Measurements from ENCODE around the gene IDUA.

IDUA gene

DNA sequence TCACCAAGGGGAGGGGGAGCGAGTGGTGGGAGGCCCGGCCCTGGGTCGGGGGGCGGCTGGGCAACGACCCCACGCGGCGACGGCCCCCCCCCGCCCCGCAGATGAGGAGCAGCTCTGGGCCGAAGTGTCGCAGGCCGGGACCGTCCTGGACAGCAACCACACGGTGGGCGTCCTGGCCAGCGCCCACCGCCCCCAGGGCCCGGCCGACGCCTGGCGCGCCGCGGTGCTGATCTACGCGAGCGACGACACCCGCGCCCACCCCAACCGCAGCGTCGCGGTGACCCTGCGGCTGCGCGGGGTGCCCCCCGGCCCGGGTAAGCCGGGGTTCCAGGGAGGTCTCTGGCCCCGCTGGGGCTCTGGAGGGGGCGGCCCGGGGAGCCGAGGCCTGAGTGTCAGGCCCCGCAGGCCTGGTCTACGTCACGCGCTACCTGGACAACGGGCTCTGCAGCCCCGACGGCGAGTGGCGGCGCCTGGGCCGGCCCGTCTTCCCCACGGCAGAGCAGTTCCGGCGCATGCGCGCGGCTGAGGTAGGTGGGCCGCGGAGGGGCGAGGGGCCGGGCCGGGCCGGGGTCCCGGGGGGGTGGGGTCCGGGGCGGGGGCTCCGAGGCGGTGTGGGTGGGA lies 15.9 kb downstream of the IDUA start:
- DNase-seq = no peak

DNA sequence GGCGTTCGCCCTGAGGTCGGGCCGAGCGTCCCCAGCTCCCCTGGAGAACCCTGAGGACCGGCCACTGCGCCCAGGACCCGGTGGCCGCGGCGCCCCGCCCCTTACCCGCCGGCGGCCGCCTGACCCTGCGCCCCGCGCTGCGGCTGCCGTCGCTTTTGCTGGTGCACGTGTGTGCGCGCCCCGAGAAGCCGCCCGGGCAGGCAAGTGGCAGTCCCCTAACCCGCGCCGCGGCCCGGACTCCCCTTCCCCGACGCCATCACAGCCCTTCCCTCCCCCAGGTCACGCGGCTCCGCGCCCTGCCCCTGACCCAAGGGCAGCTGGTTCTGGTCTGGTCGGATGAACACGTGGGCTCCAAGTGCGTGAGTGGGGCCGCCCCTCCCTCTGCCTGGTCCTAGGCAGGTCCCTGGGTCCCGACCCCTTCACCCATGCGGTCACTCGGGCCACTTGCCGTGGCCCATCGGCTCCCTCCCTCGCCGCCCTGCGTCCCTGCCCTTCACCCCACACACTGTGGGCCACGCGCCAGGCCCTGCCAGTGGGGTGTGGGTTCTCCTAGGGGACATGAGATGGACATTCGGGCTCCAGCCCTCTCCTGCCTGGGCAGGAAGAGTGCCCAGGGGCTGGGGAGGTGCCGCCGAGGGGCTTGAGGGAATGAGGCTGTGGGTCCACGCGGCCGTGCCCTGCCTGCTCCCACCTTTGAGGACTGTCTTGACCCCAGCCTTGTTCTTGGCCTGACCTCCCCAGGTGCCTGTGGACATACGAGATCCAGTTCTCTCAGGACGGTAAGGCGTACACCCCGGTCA lies 16.6 kb downstream of the IDUA start:
- no peak for DNase-seq

DNA sequence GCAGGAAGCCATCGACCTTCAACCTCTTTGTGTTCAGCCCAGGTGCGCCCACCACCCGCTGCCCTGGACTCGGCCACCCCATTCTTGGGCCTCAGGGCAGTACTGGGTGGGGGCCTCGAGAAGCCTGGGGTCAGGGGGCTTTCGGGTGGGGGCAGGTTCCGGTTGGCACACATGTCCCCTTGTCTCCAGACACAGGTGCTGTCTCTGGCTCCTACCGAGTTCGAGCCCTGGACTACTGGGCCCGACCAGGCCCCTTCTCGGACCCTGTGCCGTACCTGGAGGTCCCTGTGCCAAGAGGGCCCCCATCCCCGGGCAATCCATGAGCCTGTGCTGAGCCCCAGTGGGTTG lies 17.2 kb downstream of the IDUA start:
- no peak for DNase-seq

DNA sequence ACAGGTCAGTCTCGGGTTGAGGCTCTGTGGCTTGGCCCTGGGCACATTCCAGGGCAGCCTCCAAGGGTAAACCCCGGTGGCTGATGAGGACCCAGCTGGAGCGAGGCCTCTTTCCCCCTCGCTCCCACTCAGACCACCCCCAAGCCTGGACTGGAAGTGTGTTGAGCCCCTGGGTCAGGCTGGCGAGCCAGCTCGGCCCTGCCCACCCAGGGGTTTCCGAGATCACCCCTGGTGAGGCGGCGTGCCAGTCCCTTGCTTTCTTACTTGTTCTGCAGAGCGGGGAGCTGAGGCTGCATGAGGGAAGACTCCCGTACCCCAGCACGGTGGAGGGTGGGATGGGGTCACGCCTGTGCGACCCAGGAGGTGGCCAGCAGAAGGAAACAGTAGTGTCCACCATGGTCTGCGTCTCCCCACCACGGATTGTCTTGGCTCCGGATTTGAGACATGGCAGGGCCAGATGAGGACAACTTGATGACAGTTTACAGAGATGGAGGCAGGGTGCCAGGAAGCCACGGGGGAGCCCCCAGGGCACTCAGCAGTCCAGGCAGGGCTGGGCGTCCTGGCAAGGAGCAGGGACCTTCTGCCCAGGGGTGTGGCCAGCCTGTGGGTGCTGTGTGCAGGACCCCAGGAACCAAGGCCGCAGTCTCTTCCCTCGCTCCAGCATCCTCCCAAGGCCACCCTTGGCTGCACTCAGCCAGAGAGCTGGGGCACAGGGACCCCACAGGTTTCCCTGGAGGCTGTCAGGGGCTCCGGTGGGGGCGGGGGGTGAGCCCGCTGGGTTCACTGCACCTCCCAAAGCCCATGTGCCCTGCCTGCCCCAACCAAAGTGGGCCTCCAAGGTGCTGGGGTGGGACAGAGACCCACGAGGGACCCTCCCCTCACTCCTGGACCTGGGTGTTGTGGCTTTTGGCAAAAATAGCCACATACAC lies 18.0 kb downstream of the IDUA start:
- no peak for DNase-seq

DNA sequence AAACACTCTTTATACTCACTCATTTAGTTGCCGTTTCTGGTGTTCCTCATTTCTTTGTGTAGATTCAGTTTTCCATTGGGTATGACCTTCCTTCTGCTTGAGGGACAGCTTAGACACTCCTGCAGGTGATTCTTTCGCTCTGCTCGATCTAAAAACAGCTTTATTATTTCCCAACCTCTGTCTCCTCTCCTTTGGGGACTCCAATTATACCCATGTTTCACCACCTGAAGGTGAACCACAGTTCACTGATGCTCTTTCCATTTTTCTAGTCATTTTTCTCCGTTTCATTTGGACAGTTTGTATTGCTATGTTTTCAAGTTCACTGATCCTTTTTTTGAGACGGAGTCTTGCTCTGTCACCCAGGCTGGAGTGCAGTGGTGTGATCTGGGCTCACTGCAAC lies 20.0 kb downstream of the IDUA start:
- no peak for DNase-seq

DNA sequence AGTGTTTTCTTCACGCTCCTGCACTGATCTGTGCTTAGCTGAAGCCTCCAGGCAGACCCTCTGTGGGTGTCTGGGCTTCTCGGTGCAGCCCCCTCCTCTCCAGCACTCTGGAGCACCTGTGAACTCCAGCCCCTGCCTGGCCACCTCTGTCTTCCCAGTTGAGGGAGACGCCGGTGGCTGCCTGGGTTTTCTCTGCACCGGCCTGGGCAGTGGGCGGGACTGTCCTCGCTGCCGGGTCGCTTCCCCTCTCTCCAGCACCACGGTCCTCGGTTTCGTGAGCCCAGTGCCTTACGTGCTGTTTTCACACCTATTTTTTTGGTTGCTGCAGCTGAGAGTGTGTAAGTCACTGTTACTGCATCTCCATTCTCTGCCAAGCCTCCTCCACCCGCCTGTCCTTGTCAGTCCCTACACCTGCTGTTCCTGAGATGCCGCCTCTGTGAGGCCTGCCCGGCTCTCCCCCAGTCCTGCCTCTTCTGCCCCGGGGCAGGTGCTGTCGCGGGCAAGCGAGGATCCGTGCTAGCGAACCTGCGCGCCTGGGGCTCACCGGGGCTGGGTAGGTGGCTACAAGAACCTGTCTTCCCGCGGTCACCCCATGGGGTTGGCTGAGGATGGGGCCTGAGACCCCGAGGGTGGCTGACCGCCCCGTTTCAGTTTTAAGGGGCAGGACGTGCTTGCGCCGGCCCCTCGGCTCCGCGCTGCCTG lies 22.1 kb downstream of the IDUA start:
- DNase-seq = no peak

DNA sequence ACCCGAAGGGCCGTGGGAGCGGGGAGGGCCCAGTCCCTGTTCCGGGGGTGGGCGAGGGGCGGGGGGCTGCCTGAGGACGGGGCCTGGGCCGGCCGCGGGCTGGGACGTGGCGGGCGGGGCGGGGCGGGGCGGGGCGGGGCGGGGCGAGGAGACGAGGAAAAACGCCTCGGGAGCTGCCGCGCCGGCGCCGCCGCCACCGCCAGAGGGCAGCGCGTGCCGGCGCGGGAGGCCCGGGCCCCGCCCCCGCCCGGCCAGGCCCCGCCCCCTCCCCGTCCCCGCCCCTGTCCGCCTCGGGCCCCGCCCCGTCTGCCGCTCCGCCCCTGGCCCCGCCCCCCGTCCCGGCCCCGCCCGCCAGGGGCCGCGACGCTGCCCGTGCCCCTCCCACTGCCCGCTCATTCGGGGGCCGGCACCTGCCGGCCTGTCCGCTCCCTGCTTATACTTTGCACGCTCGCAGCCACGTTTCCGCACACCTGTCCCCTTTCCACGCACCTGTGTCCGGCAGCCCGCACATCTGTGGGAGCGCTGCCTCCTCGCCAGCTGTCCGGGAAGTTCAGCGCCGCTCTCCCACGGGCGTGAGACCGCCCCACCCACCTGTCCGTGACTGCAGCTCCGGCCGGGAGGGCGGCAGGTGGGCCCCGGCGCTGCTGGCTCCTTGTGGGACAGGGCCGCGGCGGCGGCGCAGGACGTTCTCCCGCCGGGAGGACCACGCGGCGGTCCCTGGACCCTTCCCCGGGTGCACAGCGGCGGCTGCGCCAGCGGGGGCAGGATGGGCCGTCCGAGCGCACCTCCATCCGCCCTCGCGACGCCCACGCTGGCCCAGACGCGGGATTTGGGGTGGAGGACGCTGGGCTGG lies 22.9 kb downstream of the IDUA start:
- DNase-seq = peak; percentile 32

DNA sequence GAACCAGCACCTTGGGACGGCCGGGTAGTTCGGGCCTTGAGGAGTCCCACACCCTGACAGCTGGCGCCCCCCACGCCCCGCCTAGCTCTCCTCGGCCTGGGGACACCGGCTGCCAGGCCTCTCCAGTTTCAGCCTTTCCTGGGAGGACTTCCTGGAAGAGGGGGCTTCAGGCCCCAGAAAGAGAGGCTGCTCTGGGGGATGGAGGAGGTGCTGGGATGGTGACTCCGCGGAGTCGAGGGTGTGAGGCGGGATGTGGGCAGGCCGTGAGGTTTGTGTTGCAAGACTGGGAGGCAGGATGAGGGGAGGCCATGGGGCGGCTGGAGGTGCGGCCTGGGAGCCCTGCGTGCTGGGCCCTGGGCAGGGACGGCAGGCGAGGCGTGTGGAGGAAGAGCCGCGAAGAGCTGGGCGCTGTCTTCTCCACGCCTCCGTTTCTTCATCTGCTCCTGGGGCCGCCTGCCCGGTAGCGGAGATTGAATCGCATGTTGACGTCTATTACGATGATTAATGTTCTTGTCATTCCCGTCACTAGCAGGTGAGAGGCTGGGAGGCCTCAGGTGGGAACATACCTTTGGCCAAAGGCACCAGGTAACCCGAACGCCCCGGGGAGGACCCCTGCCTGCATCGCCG lies 23.7 kb downstream of the IDUA start:
- DNase-seq = peak; percentile 83

DNA sequence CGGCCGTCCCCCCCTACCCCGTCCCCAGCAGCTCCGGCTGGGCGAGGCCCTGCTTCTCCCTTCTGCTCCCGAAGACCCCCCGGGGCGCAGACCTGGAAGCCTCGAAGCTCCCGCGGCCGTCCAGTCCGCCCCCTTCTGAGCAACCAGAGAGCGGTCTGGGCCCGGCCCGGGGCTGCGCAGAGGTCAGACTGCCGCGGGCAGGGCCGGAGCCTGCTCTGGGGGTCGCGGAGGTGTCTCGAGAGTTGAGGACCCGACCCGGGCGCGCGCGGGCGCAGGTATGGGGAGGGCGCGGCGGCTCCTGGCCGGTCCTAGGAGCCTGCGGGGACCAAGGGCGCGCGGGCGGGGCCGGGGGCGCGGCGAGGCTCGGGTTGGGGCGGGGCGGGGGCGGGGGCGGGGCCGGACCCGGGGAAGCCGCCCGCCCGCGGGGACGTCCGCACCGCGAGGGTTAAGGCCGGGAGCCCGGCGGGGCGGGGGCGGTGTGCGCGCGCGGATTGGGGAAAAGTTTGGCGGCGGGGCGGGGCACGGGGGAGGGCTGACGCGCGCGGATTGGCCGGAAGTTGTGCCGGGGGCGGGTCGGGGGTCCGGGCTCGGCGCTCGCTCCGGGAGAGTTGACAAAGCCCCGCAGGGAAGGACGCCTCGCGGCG lies 24.3 kb downstream of the IDUA start, which contains the start of gene FGFRL1:
Gene FGFRL1 (plus strand): TSS at position 605 of the 644 bp plus-strand sequence. CDS start 860 bp downstream, outside the sequence.
- peak; percentile 75 for DNase-seq

DNA sequence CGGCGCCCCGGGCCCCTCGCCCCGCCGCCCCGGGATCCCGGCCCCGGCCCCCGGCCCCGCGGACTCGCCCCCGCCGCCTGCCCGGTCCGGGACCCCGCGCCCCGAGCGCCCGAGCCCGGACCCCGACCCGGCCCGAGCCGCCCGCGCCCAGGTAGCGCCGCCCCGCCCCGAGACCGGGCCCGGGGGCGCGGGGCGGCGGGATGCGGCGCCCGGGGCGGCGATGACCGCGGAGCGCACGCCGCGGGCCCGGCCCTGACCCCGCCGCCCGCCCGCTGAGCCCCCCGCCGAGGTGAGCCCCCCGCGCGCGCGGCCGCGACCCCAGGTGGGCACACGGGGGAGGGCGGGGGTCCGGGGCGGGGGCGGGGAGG lies 24.8 kb downstream of the IDUA start:
- DNase-seq = no peak

DNA sequence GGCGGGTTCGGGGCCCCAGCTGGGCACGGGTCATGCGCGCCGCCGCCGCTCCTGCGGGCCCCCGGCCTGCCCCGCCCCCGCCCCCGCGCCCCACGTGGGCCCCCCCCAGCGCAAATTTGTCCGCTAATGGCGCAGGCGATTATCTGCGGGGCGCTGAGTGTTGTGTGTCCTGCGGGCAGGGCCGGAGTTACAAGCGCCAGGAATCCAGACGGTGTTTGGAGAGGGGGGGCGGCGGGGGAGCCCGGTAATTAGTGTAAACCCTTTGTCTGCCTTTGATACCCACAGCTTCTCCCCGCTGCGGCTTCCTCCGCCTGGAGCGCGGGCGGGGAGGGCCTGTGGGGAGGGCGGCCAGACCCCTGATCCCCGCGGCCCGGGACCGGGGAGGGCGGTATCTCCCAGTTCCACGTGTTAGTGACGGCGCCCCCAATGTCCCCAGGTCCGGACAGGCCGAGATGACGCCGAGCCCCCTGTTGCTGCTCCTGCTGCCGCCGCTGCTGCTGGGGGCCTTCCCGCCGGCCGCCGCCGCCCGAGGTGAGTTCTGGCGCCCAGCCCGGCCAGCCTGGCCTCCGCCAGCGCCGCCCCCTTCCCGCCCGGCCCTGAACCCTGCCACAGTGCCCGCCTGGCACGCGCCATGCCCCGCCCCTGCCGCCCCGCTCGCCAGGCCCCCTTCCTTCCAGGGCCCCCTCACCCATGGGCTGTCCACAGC lies 25.3 kb downstream of the IDUA start:
- no peak for DNase-seq

DNA sequence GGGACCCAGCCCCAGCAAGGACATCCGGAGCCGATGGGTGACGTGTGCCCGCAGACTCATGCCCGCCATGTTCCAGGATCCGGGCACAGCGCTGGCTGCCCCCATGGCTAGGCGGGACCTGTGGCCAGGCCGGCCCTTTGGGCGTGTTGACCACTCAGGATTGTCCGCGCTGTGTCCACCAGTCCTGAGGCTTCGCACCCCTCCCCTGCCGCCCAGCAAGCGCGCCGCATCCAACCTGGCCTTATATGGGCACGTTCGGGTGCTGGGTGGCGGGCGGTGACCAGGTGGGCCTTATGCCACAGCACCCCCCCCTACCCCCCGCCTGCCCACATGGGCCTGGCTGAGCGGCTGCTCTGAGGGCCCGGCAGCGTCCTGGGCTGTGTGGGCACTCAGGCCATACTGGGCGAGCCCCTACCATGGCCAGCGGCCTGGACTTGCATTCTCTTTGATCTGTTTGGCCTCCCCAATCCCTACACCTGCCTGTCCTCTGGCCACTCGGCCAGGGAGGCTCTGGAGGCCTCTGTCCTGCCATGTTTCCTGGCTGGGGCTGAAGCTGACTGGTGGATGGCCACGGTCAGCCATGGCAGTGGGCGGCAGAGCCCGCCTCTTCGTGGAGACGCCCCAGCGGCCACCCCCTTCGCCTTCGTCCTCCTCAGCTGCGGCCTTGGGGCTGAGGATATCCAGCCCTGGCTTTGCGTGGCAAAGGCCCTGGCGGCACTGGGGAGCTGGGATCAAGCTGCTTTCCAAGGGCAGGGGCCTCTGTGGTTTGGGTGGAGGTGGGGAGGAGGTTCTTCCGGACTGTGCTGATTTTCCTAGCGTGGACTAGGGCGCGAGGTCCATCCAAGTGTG lies 26.6 kb downstream of the IDUA start:
- no peak for DNase-seq

DNA sequence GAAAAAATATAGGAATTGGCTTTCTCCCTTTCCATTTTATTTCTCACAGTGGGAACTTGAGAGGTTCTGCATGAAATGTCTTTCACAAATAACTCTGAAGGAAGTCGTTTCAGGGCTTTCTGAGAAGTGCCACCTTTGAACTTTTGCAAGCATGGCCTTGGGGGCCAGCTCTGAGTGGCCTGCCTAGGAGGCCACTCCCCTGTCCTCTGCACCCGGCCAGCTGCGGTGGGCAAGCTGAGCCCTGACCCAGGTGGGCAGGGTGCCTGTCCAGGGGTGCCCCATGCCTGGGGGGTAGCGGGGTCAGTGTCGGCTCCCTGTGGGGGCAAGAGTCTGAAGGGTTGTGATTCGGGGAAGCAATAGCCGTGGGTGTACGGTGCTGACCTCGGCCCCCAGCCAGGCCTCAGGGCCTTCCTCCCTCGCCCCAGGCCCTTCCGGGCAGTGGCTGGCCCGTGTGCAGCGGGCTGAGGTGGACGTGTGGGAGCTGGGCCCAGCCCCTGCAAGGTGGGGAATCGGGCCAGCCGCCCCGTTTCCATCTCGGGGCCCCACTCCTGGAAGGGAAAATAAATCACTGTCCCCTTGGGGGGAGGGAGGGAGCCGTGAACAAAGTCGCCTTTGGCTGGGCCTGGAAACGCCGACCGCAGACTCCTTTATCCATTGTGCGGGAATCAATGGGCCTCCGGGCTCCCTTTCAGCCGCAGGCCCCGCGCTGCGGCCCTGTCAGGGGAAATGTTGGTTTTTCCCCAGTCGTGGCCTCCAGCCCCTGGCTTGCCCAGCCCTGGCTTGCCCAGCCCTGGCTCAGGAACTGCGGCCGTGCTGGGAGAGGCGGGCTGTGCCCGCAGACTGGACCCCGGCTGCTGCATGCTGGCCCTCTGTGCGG lies 27.7 kb downstream of the IDUA start:
- DNase-seq = no peak

DNA sequence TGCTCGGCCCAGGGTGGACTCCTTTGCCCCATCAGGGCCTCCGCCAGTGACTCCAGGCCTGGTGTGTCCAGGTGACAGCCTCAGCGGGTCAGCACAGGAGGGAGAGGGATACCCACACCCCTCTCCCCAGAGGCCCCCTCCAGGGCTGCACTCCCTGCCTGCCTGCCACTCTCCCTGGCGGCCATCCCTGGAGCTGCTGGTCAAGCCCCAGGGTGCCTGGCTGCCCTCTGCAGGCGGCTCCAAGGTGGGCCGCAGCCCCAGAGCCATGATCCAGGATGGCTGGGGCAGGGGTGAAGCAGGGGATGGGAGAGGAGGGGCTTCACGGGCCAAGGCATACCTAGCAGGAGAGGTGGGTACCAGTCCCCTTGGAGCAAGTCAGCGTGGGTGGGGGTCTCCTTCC lies 28.3 kb downstream of the IDUA start:
- no peak for DNase-seq

DNA sequence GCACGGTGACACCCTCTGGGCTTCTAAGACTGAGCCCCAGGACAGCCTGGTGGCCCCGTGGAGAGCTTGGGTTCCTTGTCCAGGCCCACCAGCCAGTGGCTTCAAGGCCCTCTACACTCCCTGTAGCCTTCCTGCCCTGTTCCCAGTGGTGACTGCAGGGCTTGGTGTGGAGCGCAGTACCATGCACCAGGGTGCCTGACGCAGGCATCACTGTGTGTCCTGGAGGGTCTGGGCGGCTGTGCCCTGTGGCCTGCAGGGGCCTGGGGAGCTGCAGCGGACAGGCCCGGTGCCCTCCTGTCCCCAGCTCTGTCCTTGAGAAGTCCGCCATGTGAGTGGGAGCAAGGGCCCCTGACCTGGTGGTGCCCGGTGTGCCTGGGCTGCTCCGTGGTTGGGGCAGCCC lies 28.9 kb downstream of the IDUA start:
- no peak for DNase-seq

DNA sequence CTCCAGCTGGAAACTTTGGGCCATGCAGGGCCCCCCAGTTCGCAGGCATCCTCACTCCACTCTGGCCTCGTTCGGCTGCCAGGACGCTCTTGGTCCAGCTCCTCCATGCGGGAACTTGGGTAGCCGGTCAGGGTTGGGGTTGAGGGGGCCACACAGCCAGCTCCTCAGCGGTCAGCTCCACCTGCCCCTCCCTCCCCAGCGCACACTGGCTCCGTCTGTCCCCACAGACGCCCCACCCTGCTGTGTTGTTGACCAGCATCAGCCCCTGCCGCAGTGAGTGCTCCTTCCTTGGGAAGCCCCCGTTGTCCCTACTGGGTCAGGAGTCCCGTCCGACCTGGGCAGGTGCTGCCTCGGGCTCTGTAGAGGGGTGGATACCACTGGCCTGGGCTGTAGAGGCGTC lies 30.4 kb downstream of the IDUA start:
- DNase-seq = no peak

DNA sequence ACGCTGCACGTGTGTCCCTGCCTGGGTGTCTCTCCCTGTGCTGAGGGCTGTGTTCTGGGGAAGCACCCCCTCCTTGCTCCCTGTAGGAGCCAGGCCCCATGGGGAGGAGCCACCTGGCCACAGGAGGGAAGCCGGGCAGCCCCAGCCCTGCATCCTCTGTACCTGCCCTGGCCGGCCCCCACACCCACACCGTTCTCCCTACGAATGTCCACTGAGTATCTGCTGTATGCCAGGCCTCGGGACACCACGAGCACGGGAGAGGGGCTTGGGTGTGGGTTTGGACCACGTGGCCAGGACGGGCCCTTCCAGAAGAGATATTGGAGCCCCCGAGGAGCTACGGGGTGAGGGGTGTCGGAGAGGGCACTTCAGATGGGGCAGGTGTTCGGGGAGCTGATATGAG lies 30.9 kb downstream of the IDUA start:
- DNase-seq = no peak
